Osteocyte (in vitro differentiated cells): ENCODE data around the gene ARPC4. TPM values are rescaled to one million over a fixed set of nuclear protein-coding genes. Genes with fewer than 3 reads are reported as not detected.

Experiments used
- DNase-seq: peaks from one replicate; pipeline ENCODE4 v3.0.0; 2021; ENCODE audit warnings: mixed read lengths; ENCODE audit not compliant: unreplicated experiment; ENCODE audit errors: extremely low spot score
- H3K27ac Mint-ChIP-seq: one replicate; pipeline ENCODE4 v1.8.0; 2021; ENCODE audit warnings: mild to moderate bottlenecking, mixed read lengths; ENCODE audit not compliant: unreplicated experiment
- H3K27me3 Mint-ChIP-seq: one replicate; pipeline ENCODE4 v1.8.0; 2021; ENCODE audit warnings: mixed read lengths; ENCODE audit not compliant: unreplicated experiment
- H3K36me3 Mint-ChIP-seq: one replicate; pipeline ENCODE4 v1.8.0; 2021; ENCODE audit warnings: mixed read lengths; ENCODE audit not compliant: unreplicated experiment
- H3K4me1 Mint-ChIP-seq: one replicate; pipeline ENCODE4 v1.8.0; 2021; ENCODE audit warnings: mixed read lengths; ENCODE audit not compliant: unreplicated experiment
- H3K4me3 Mint-ChIP-seq: one replicate; pipeline ENCODE4 v1.8.0; 2021; ENCODE audit warnings: mild to moderate bottlenecking, moderate library complexity, mixed read lengths; ENCODE audit not compliant: unreplicated experiment
- H3K9me3 Mint-ChIP-seq: one replicate; pipeline ENCODE4 v1.8.0; 2021; ENCODE audit warnings: mixed read lengths; ENCODE audit not compliant: unreplicated experiment
- CTCF ChIP-seq: fragments of 200-600 bp; sonication (generic); IDR thresholded peaks from 2 replicates; pipeline ENCODE4 v1.5.0; 2021; ENCODE audit warnings: antibody characterized with exemption, mild to moderate bottlenecking, moderate library complexity
- total RNA-seq: library from RNA; stranded (reverse); gene quantifications from 2 replicates; pipeline ENCODE4 v1.2.1, GENCODE V29; 2021

ARPC4 gene
- total RNA-seq, 1 donor from 2014 or later: 140 TPM

GRCh38 chr3:9803494-9803893, 10.6 kb downstream of the ARPC4 start:
- Mint-ChIP-seq H3K4me1 (peaks cover 2% of the 10 kb centered on the region), H3K9me3 (no peaks in the 10 kb centered on the region), H3K4me3 (no peak overlapping the region), H3K27ac (no peak overlapping the region), H3K27me3 (no peaks in the 10 kb centered on the region), H3K36me3 (peaks cover 43% of the 10 kb centered on the region)
- no peak for TF ChIP-seq CTCF
- no peak for DNase-seq

GRCh38 chr3:9804996-9805395, 12.1 kb downstream of the ARPC4 start:
- H3K4me3 Mint-ChIP-seq: no peak overlapping the region
- H3K9me3 Mint-ChIP-seq: no peaks in the 10 kb centered on the region
- peaks cover 14% of the 10 kb centered on the region for H3K4me1 Mint-ChIP-seq
- no peak for TF ChIP-seq CTCF
- no peak for DNase-seq
- H3K27me3 Mint-ChIP-seq: no peaks in the 10 kb centered on the region
- H3K36me3 Mint-ChIP-seq: peaks cover 35% of the 10 kb centered on the region
- H3K27ac Mint-ChIP-seq: no peak overlapping the region

GRCh38 chr3:9806137-9806536, 13.3 kb downstream of the ARPC4 start:
- Mint-ChIP-seq H3K9me3 (no peaks in the 10 kb centered on the region), H3K27ac (no peak overlapping the region), H3K4me1 (peaks cover 23% of the 10 kb centered on the region), H3K36me3 (peaks cover 28% of the 10 kb centered on the region), H3K27me3 (no peaks in the 10 kb centered on the region), H3K4me3 (no peak overlapping the region)
- no peak for DNase-seq
- no peak for TF ChIP-seq CTCF

- Mint-ChIP-seq H3K27ac (peak overlapping the region; percentile 34), H3K27me3 (no peaks in the 10 kb centered on the region), H3K4me3 (no peak overlapping the region), H3K9me3 (no peaks in the 10 kb centered on the region), H3K4me1 (peaks cover 27% of the 10 kb centered on the region), H3K36me3 (peaks cover 24% of the 10 kb centered on the region)
- TF ChIP-seq CTCF: no peak
- no peak for DNase-seq
Measured at GRCh38 chr3:9806688-9807589, 14.1 kb downstream of the ARPC4 start.

GRCh38 chr3:9807981-9808344, 15.1 kb downstream of the ARPC4 start:
- Mint-ChIP-seq H3K9me3 (no peaks in the 10 kb centered on the region), H3K27me3 (no peaks in the 10 kb centered on the region), H3K4me3 (no peak overlapping the region), H3K27ac (peak overlapping the region; percentile 99), H3K4me1 (peaks cover 27% of the 10 kb centered on the region), H3K36me3 (peaks cover 24% of the 10 kb centered on the region)
- no peak for TF ChIP-seq CTCF
- no peak for DNase-seq
